ENCODE results near the gene PPP2R5A. TPM values are rescaled to one million over a fixed set of nuclear protein-coding genes. Genes with fewer than 3 reads are reported as not detected.

The PPP2R5A gene
- total and polyA plus RNA-seq, 2 of the 8 experiments (the other 6 are each of a cell fraction or from before 2014, with no cell fraction given), result 14.6 to 36.3 TPM

GRCh38 chr1:212284332-212284743 is 872 bp upstream of the PPP2R5A start:
- FAIRE-seq (no peak), DNase-seq (ENCODE audit: low read depth in 1 of 2, low spot score in 2 of 2) (no peak)
- Histone ChIP-seq H3K79me1 (ENCODE audit: low read depth, low read length) (no peaks in the 10 kb centered on the region; the same call in 1 of the 2 replicates), H4K20me1 (replicated peaks in 1 of 2; ENCODE audit: control insufficient read depth in 1 of 2, insufficient read depth in 2 of 2, low read length in 2 of 2) (no peaks in the 10 kb centered on the region), H3K18ac (ENCODE audit: extremely low read depth, low read length) (peak overlapping the region; percentile 38; the same call in 1 of the 2 replicates), H2BK20ac (ENCODE audit: low read length) (no peak overlapping the region), H3K56ac (replicated peaks; ENCODE audit: insufficient read length, low read depth, low read length) (peak overlapping the region; percentile 43), H3K9me3 (ENCODE audit: insufficient read depth in 2 of 2, low read depth in 1 of 2, low read length in 1 of 2) (no peaks in the 10 kb centered on the region), H3K23me2 (ENCODE audit: low read depth, low read length) (peaks cover 7% of the 10 kb centered on the region), H2BK120ac (replicated peaks; ENCODE audit: low read depth, low read length) (no peak overlapping the region), H2BK15ac (ENCODE audit: low read length) (no peak overlapping the region), H3K14ac (ENCODE audit: insufficient read length) (no peak overlapping the region), H3K4ac (replicated peaks; ENCODE audit: insufficient read length, low read depth, low read length) (no peak overlapping the region), H3K4me3 (ENCODE audit: extremely low read depth in 1 of 4, insufficient read depth in 2 of 4, low read depth in 3 of 4, low read length in 4 of 4) (peak overlapping the region; percentile 73 to 92 (median 81)), H2BK12ac (ENCODE audit: low read depth, low read length) (no peak overlapping the region), H4K91ac (replicated peaks; ENCODE audit: insufficient read length, low read length) (no peak overlapping the region), H3K23ac (ENCODE audit: insufficient read length) (no peak overlapping the region), H2AFZ (ENCODE audit: low read length) (peak overlapping the region; percentile 37; the same call in 1 of the 2 replicates), H3K36me3 (ENCODE audit: control insufficient read depth in 2 of 4, insufficient read depth in 4 of 4, low read length in 3 of 4) (no peaks in the 10 kb centered on the region), H4K5ac (ENCODE audit: insufficient read length, low read depth, low read length) (peak overlapping the region; percentile 41), H3K27ac (ENCODE audit: low read depth, low read length) (peak overlapping the region; percentile 83; the same call in 1 of the 2 replicates), H3K9ac (replicated peaks in 1 of 4; ENCODE audit: extremely low read depth in 1 of 4, low read depth in 3 of 4, low read length in 3 of 4) (peak overlapping the region in 3 of 4 experiments; percentile 60 to 83 (median 72); a peak in 5 of 7 replicates), H2BK5ac (ENCODE audit: low read depth, low read length) (no peak overlapping the region; the same call in 1 of the 2 replicates), H2AK5ac (ENCODE audit: low read depth, low read length) (no peak overlapping the region), H4K8ac (ENCODE audit: extremely low read depth, insufficient read depth, low read length) (no peak overlapping the region), H3K79me2 (ENCODE audit: control insufficient read depth in 1 of 2, insufficient read depth in 2 of 2, low read length in 2 of 2) (peaks cover 0 to 29% of the 10 kb centered on the region in 2 experiments; a peak in 3 of 4 replicates), H3K27me3 (replicated peaks in 1 of 4; ENCODE audit: control insufficient read depth in 3 of 4, extremely low read depth in 1 of 4, insufficient read depth in 3 of 4, low read length in 3 of 4) (no peaks in the 10 kb centered on the region), H3K4me1 (replicated peaks in 1 of 4; ENCODE audit: control insufficient read depth in 3 of 4, insufficient read depth in 4 of 4, low read length in 3 of 4) (peaks cover 3 to 8% (median 4%) of the 10 kb centered on the region in 4 experiments; a peak in 5 of 7 replicates), H3K4me2 (ENCODE audit: insufficient read depth in 1 of 2, low read depth in 2 of 2, low read length in 2 of 2) (peak overlapping the region; percentile 66 to 68)
- 22% methylated on average over 14 of the region's 14 CpGs; no CpG with 5 or more reads in 1 of the 2 experiments for WGBS, 2 experiments (ENCODE audit: extremely low coverage in 1 of 2, insufficient coverage in 1 of 2, insufficient read length in 1 of 2, insufficient replicate concordance in 2 of 2, low coverage in 1 of 2, low lambda C conversion rate in 2 of 2, missing lambda C conversion rate in 1 of 2)
- ChIA-PET CTCF (ENCODE audit: partially characterized antibody) (interaction anchor here (0.6 to 1.8 kb wide), 13 partner anchors 8 to 249 kb away, joined by 3 to 16 read pairs (median 3); partner anchors contain the start of genes DTL and INTS7), POLR2A (ENCODE audit: partially characterized antibody) (interaction anchor here (0.6 to 1.4 kb wide), 12 partner anchors 11 to 324 kb away, joined by 3 to 8 read pairs (median 3); partner anchors contain the start of gene ATF3)
- TF ChIP-seq KDM4A (IDR thresholded peaks at IDR 0.05; ENCODE audit: low read depth, low read length, severe bottlenecking) (peak; percentile 5), TAF7 (optimal IDR thresholded peaks at IDR 0.05; ENCODE audit: borderline replicate concordance, low read depth, low read length) (no peak), NANOG (IDR thresholded peaks at IDR 0.05; ENCODE audit: insufficient read depth, low read depth, low read length, poor library complexity, severe bottlenecking) (no peak)
